Hepatocyte (in vitro differentiated cells): Measurements from ENCODE around the gene GRID2. TPM values are rescaled to one million over a fixed set of nuclear protein-coding genes. Genes with fewer than 3 reads are reported as not detected.

Experiments
- DNase-seq: peaks from one replicate; pipeline ENCODE4 v3.0.0-alpha.2; 2016; ENCODE audit warnings: low spot score
- H2AFZ ChIP-seq: fragments of 200-600 bp; sonication (generic); 2 replicates; pipeline ENCODE4 v1.6.0; 2016; ENCODE audit warnings: antibody characterized with exemption, mild to moderate bottlenecking
- H3K27ac ChIP-seq: fragments of 200-600 bp; sonication (generic); 2 replicates; pipeline ENCODE4 v1.5.1; 2016; ENCODE audit warnings: mild to moderate bottlenecking
- H3K27me3 ChIP-seq: fragments of 200-600 bp; sonication (generic); 2 replicates; pipeline ENCODE4 v1.6.1; 2016
- H3K36me3 ChIP-seq: fragments of 200-600 bp; sonication (generic); replicated peaks from 2 replicates; pipeline ENCODE4 v1.5.1; 2016; ENCODE audit warnings: low read depth; ENCODE audit not compliant: insufficient read depth
- H3K4me1 ChIP-seq: fragments of 200-600 bp; sonication (generic); 2 replicates; pipeline ENCODE4 v1.5.1; 2016; ENCODE audit warnings: mild to moderate bottlenecking, moderate library complexity; ENCODE audit not compliant: insufficient read depth
- H3K4me2 ChIP-seq: fragments of 200-600 bp; sonication (generic); 2 replicates; pipeline ENCODE4 v1.6.0; 2016
- H3K4me3 ChIP-seq: fragments of 200-600 bp; sonication (generic); 2 replicates; pipeline ENCODE4 v1.5.1; 2016; ENCODE audit warnings: mild to moderate bottlenecking
- H3K79me2 ChIP-seq: fragments of 200-600 bp; sonication (generic); 2 replicates; pipeline ENCODE4 v1.6.0; 2017; ENCODE audit warnings: mild to moderate bottlenecking
- H3K9me2 ChIP-seq: fragments of 200-600 bp; sonication (generic); replicated peaks from 2 replicates; pipeline ENCODE4 v1.6.0; 2017; ENCODE audit warnings: mild to moderate bottlenecking; ENCODE audit not compliant: insufficient read depth
- H3K9me3 ChIP-seq: fragments of 200-600 bp; sonication (generic); 2 replicates; pipeline ENCODE4 v1.5.1; 2016; ENCODE audit warnings: low read depth, mild to moderate bottlenecking
- H4K20me1 ChIP-seq: fragments of 200-600 bp; sonication (generic); 2 replicates; pipeline ENCODE4 v1.6.0; 2016; ENCODE audit warnings: mild to moderate bottlenecking; ENCODE audit not compliant: insufficient read depth, poor library complexity, severe bottlenecking
- CTCF ChIP-seq: fragments of 200-600 bp; sonication (generic); IDR thresholded peaks from 2 replicates; pipeline ENCODE4 v1.5.1; 2016; ENCODE audit warnings: antibody characterized with exemption, mild to moderate bottlenecking; ENCODE audit not compliant: poor library complexity
- EZH2 ChIP-seq: fragments of 200-600 bp; sonication (generic); IDR thresholded peaks from 2 replicates; pipeline ENCODE4 v1.6.1; 2016; ENCODE audit warnings: antibody characterized with exemption, mild to moderate bottlenecking, borderline replicate concordance
- EZH2phosphoT487 ChIP-seq: fragments of 200-600 bp; sonication (generic); IDR thresholded peaks from one replicate; pipeline ENCODE4 v1.6.1; 2018; ENCODE audit warnings: antibody characterized with exemption, mild to moderate bottlenecking, low read depth, moderate library complexity; ENCODE audit not compliant: unreplicated experiment, severe bottlenecking
- WGBS: methylation state at CpG from one replicate; pipeline ENCODE4 v1.1.6; 2016; ENCODE audit warnings: low lambda C conversion rate; ENCODE audit errors: missing lambda C conversion rate; 5-methylcytosine and 5-hydroxymethylcytosine counted together
- polyA plus RNA-seq: library from polyadenylated mRNA; unstranded; fragments of >200 nt; fragmentation: Nextera tagmentation; extraction: Ambion mirVana; gene quantifications from 2 replicates; pipeline ENCODE4 v1.2.1, GENCODE V29; 2016
- total RNA-seq: library from RNA; depleted of rRNA; stranded (reverse); fragments of >200 nt; gene quantifications from 2 replicates; pipeline ENCODE4 v1.2.3, GENCODE V29; 2014

Gene GRID2
- total and polyA plus RNA-seq, 2 experiments from 2014 or later = 0.53 to 3.5 TPM

GRCh38 chr4:92969650-92970379 is 666.0 kb downstream of the GRID2 start:
- no peak for TF ChIP-seq EZH2
- TF ChIP-seq EZH2phosphoT487 = no peak
- TF ChIP-seq CTCF = no peak
- H3K9me3 ChIP-seq = no peaks in the 10 kb centered on the region
- H3K79me2 ChIP-seq = no peaks in the 10 kb centered on the region
- no peak overlapping the region for H3K4me3 ChIP-seq
- H3K4me1 ChIP-seq = no peaks in the 10 kb centered on the region
- H3K27me3 ChIP-seq = no peaks in the 10 kb centered on the region
- no peaks in the 10 kb centered on the region for H3K9me2 ChIP-seq
- H3K27ac ChIP-seq = peak overlapping the region; percentile 8
- peak; percentile 32 for DNase-seq
- no peaks in the 10 kb centered on the region for H4K20me1 ChIP-seq
- no peak overlapping the region for H2AFZ ChIP-seq
- no peaks in the 10 kb centered on the region for H3K36me3 ChIP-seq
- WGBS = 74% methylated on average over 4 of the region's 4 CpGs
- peak overlapping the region; percentile 3 for H3K4me2 ChIP-seq

GRCh38 chr4:92970996-92971395 is 667.2 kb downstream of the GRID2 start:
- Histone ChIP-seq H3K27ac (no peak overlapping the region), H3K36me3 (no peaks in the 10 kb centered on the region), H3K27me3 (no peaks in the 10 kb centered on the region), H3K4me2 (no peak overlapping the region), H2AFZ (no peak overlapping the region), H3K79me2 (no peaks in the 10 kb centered on the region), H3K4me1 (no peaks in the 10 kb centered on the region), H4K20me1 (no peaks in the 10 kb centered on the region), H3K9me3 (no peaks in the 10 kb centered on the region), H3K9me2 (no peaks in the 10 kb centered on the region), H3K4me3 (no peak overlapping the region)
- no peak for DNase-seq
- WGBS = 80% methylated on average over 1 of the region's 1 CpG
- TF ChIP-seq EZH2phosphoT487 = no peak
- no peak for TF ChIP-seq EZH2
- TF ChIP-seq CTCF = no peak

DNA sequence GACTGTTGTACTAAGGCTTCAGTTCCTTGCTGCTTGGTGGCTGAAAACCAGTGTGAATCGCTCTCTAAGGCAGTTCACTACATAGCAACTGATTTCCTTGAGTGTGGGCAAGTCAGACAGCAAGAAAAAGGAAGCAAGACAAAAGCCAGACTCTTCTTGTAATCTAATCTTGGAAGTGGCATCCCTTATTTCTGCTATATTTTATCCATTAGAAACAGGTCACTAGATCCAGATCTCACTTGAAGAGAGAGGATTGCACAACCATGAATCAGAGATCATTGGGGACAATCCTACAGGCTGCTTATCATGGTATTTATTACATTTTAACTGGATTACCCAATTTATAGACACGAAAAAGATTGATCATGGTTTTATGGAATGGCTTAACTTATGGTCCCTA is 684.5 kb downstream of the GRID2 start:
- H3K9me3 ChIP-seq = no peaks in the 10 kb centered on the region
- H3K27ac ChIP-seq = no peak overlapping the region
- no peak overlapping the region for H3K4me2 ChIP-seq
- H3K36me3 ChIP-seq = no peaks in the 10 kb centered on the region
- no peaks in the 10 kb centered on the region for H3K79me2 ChIP-seq
- no peak overlapping the region for H3K4me3 ChIP-seq
- no peak overlapping the region for H2AFZ ChIP-seq
- H3K27me3 ChIP-seq = no peaks in the 10 kb centered on the region
- WGBS = 58% methylated on average over 2 of the region's 2 CpGs
- DNase-seq = no peak
- no peaks in the 10 kb centered on the region for H4K20me1 ChIP-seq
- H3K9me2 ChIP-seq = no peaks in the 10 kb centered on the region
- no peaks in the 10 kb centered on the region for H3K4me1 ChIP-seq
- TF ChIP-seq EZH2 = no peak
- no peak for TF ChIP-seq EZH2phosphoT487
- TF ChIP-seq CTCF = no peak
